Measurements from ENCODE around the gene DDB1. TPM values are rescaled to one million over a fixed set of nuclear protein-coding genes. Genes with fewer than 3 reads are reported as not detected.
A peak's percentile ranks its signal among the peaks of the same experiment; 100 is the strongest.

Gene DDB1
- total RNA-seq, 3 donors from 2014 or later = 131 to 150 (median 145) TPM

GRCh38 chr11:61375761-61376108 is 42.8 kb upstream of the DDB1 start:
- Histone ChIP-seq H3K4me1 (no peaks in the 10 kb centered on the region), H3K27me3 (no peaks in the 10 kb centered on the region), H3K9me3 (no peaks in the 10 kb centered on the region), H3K36me3 (no peaks in the 10 kb centered on the region), H3K4me3 (no peak overlapping the region), H3K27ac (no peak overlapping the region)
- intact Hi-C loops (cut with DNase I; ENCODE audit: low total_unique reads) = no loop called here
- DNase-seq (ENCODE audit: low spot score in 2 of 2) = no peak
- TF ChIP-seq CTCF (IDR thresholded peaks at IDR 0.05) (no peak), POLR2A (IDR thresholded peaks at IDR 0.05) (no peak), POLR2AphosphoS5 (IDR thresholded peaks at IDR 0.05) (no peak)

DNA sequence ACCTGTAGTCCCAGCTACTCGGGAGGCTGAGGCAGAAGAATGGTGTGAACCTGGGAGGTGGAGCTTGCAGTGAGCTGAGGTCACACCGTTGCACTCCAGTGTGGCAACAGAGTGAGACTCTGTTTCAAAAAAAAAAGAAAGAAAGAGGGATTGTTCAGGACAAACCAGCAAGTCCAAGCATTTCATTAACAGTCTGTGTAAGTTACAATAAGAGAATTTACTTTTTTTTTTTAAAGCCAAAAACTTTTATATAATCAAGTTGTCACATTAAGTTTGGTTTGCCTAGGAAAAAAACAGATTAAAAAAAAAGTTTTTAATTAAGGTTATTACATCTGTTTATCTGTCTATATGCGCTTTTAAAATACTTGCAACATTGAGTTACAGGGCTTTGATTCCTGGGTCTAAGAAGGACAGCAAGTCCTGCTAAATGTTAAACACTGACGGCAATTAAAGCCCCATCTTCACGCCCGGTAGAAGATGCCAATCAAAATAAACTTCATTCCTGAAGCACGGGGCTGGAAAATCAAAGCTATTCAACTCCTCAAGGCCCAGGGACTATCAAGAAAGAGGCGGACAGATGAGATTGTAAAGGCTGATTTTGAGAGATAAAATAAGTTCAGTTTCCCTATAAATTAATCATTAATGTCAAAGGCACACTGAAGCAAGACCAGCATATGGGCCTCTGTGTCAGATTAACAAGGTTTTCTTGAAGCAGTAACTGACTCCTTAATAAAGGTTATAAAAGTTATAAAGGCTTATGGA is 39.9 kb upstream of the DDB1 start:
- H3K4me1 ChIP-seq = peaks cover 0 to 6% of the 10 kb centered on the region in 2 donors
- H3K27ac ChIP-seq = no peak overlapping the region
- H3K4me3 ChIP-seq = no peak overlapping the region
- no peak for DNase-seq (ENCODE audit: low spot score in 2 of 2)
- intact Hi-C loops (cut with DNase I; ENCODE audit: low total_unique reads) = no loop called here
- H3K36me3 ChIP-seq = no peaks in the 10 kb centered on the region
- no peaks in the 10 kb centered on the region for H3K9me3 ChIP-seq
- H3K27me3 ChIP-seq = no peaks in the 10 kb centered on the region
- TF ChIP-seq POLR2A (IDR thresholded peaks at IDR 0.05) (no peak), CTCF (IDR thresholded peaks at IDR 0.05) (no peak), POLR2AphosphoS5 (IDR thresholded peaks at IDR 0.05) (no peak)

DNA sequence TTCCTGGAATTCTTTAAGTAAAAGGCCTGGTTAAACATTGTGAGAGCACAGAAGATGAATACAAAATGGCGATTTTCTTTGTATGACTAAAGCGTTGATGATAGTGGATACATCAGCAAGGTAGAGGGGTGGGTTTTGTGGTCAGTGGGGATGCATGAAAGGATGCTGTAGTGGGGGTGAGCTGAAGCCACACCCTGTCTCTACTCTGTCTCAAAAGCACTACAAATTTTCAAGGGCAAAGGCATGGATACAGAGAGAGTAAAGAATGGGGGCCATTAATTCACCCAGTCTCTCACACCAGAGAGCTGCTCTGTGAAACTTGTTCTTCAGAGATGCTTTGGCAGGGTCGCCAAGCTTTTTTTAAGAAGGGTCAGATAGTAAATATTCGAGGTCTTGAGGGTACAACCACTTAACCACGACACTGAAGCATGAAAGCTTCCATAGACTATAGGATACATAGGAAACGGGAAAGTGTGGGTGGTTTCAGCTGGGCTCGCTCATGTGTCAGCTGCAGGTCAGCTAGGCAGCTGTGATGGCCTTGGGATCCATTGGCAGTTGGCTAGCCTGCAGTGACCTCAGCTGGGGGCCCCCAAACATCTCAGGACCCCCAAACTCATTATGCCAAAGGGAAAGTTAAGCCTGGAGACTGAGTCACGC is 37.6 kb upstream of the DDB1 start:
- H3K9me3 ChIP-seq = no peaks in the 10 kb centered on the region
- TF ChIP-seq POLR2AphosphoS5 (IDR thresholded peaks at IDR 0.05) (no peak), POLR2A (IDR thresholded peaks at IDR 0.05) (no peak), CTCF (IDR thresholded peaks at IDR 0.05) (no peak)
- H3K4me1 ChIP-seq = peaks cover 0 to 6% of the 10 kb centered on the region in 2 donors
- H3K27me3 ChIP-seq = no peaks in the 10 kb centered on the region
- peak overlapping the region; percentile 75 to 77 for H3K27ac ChIP-seq
- no peak for DNase-seq (ENCODE audit: low spot score in 2 of 2)
- no peak overlapping the region for H3K4me3 ChIP-seq
- intact Hi-C loops (cut with DNase I; ENCODE audit: low total_unique reads) = no loop called here
- no peaks in the 10 kb centered on the region for H3K36me3 ChIP-seq

GRCh38 chr11:61369372-61370348 is 36.8 kb upstream of the DDB1 start:
- no peaks in the 10 kb centered on the region for H3K27me3 ChIP-seq
- intact Hi-C loops (cut with DNase I; ENCODE audit: low total_unique reads) = no loop called here
- H3K27ac ChIP-seq = peak overlapping the region; percentile 75 to 77
- H3K4me1 ChIP-seq = peaks cover 0 to 6% of the 10 kb centered on the region in 2 donors
- TF ChIP-seq POLR2AphosphoS5 (IDR thresholded peaks at IDR 0.05) (peak; percentile 28 to 66 (median 43)), CTCF (IDR thresholded peaks at IDR 0.05) (no peak)
- H3K9me3 ChIP-seq = no peaks in the 10 kb centered on the region
- H3K36me3 ChIP-seq = no peaks in the 10 kb centered on the region
- no peak overlapping the region for H3K4me3 ChIP-seq
- DNase-seq (ENCODE audit: low spot score in 2 of 2) = peak in 1 of 2 donors; percentile 43

Measured in breast epithelium (tissue), 4 donors.